DMS 273 (cell line): ENCODE results near the gene KYAT1.

Experiments used
- DNase-seq: peaks from one replicate; lab custom pipeline; 2025; ENCODE audit not compliant: unreplicated experiment; lab: John Stamatoyannopoulos, UW

The KYAT1 gene

GRCh38 chr9:128909859-128910258 lies 28.1 kb upstream of the KYAT1 start:
- DNase-seq, result no peak

- DNase-seq, result no peak
These were observed 26.6 kb upstream of the KYAT1 start for GRCh38 chr9:128908372-128908771.

- DNase-seq, result no peak
These were observed 25.0 kb upstream of the KYAT1 start for GRCh38 chr9:128906741-128907140.

GRCh38 chr9:128905964-128906363 lies 24.2 kb upstream of the KYAT1 start:
- DNase-seq, result no peak

GRCh38 chr9:128903871-128904620 lies 22.3 kb upstream of the KYAT1 start:
- DNase-seq, result no peak

GRCh38 chr9:128903079-128903461 lies 21.3 kb upstream of the KYAT1 start:
- DNase-seq, result no peak

- DNase-seq, result no peak
These were observed 20.8 kb upstream of the KYAT1 start for GRCh38 chr9:128902351-128903078.

GRCh38 chr9:128901822-128902221 lies 20.1 kb upstream of the KYAT1 start:
- no peak for DNase-seq

GRCh38 chr9:128901379-128901778 lies 19.6 kb upstream of the KYAT1 start:
- no peak for DNase-seq

GRCh38 chr9:128899566-128900322 lies 18.0 kb upstream of the KYAT1 start:
- DNase-seq, result no peak

GRCh38 chr9:128898845-128899565 lies 17.3 kb upstream of the KYAT1 start:
- no peak for DNase-seq

GRCh38 chr9:128898382-128898781 lies 16.6 kb upstream of the KYAT1 start:
- no peak for DNase-seq

GRCh38 chr9:128895556-128895955 lies 13.8 kb upstream of the KYAT1 start:
- no peak for DNase-seq

- no peak for DNase-seq
These were observed 13.0 kb upstream of the KYAT1 start for GRCh38 chr9:128894764-128895163.

- no peak for DNase-seq
These were observed 11.6 kb upstream of the KYAT1 start for GRCh38 chr9:128893354-128893753.

- DNase-seq, result peak; percentile 46
These were observed 10.6 kb upstream of the KYAT1 start for GRCh38 chr9:128892221-128892921.

- no peak for DNase-seq
These were observed 9.8 kb upstream of the KYAT1 start for GRCh38 chr9:128891321-128892220.

GRCh38 chr9:128887914-128888350 lies 6.2 kb upstream of the KYAT1 start:
- DNase-seq, result no peak

GRCh38 chr9:128887049-128887448 lies 5.3 kb upstream of the KYAT1 start:
- no peak for DNase-seq
